Measurements from ENCODE around the gene LAIR1.
A peak's percentile ranks its signal among the peaks of the same experiment; 100 is the strongest.
"Not testable (repeated sequence)": the region's sequence is repeated elsewhere in the genome, so short reads cannot be mapped to it uniquely, and the experiment has no call there.

LAIR1 gene

GRCh38 chr19:54337858-54338230 is 26.9 kb downstream of the LAIR1 start:
- no peaks in the 10 kb centered on the region for H3K4me1 Mint-ChIP-seq
- no peak overlapping the region for H3K27ac Mint-ChIP-seq
- no peaks in the 10 kb centered on the region for H3K9me3 Mint-ChIP-seq
- no peak for ATAC-seq
- no peaks in the 10 kb centered on the region for H3K36me3 Mint-ChIP-seq
- no peak overlapping the region for H3K4me3 Mint-ChIP-seq
- DNase-seq (ENCODE audit: low spot score in 2 of 2) = no peak

GRCh38 chr19:54336893-54337857 is 27.6 kb downstream of the LAIR1 start:
- Mint-ChIP-seq H3K4me1 (no peaks in the 10 kb centered on the region), H3K27ac (no peak overlapping the region)

GRCh38 chr19:54335979-54336892 is 28.5 kb downstream of the LAIR1 start:
- Mint-ChIP-seq H3K4me3 (no peak overlapping the region), H3K27ac (no peak overlapping the region), H3K36me3 (no peaks in the 10 kb centered on the region), H3K9me3 (no peaks in the 10 kb centered on the region), H3K4me1 (no peaks in the 10 kb centered on the region)
- no peak for DNase-seq (ENCODE audit: low spot score in 2 of 2)
- no peak for ATAC-seq

More at GRCh38 chr19:54336893-54337857, 27.6 kb downstream of the LAIR1 start:
- no peak overlapping the region for H3K4me3 Mint-ChIP-seq
- no peaks in the 10 kb centered on the region for H3K36me3 Mint-ChIP-seq
- no peak for ATAC-seq
- DNase-seq (ENCODE audit: low spot score in 2 of 2) = no peak
- H3K9me3 Mint-ChIP-seq = no peaks in the 10 kb centered on the region

- no peak overlapping the region for H3K27ac Mint-ChIP-seq
- no peaks in the 10 kb centered on the region for H3K36me3 Mint-ChIP-seq
- DNase-seq (ENCODE audit: low spot score in 2 of 2) (no peak), ATAC-seq (no peak)
- H3K4me1 Mint-ChIP-seq = no peaks in the 10 kb centered on the region
- H3K4me3 Mint-ChIP-seq = no peak overlapping the region
- no peaks in the 10 kb centered on the region for H3K9me3 Mint-ChIP-seq
Measured at GRCh38 chr19:54335164-54335563, 29.6 kb downstream of the LAIR1 start.

- DNase-seq (ENCODE audit: low spot score in 2 of 2) (no peak), ATAC-seq (no peak)
- Mint-ChIP-seq H3K36me3 (no peaks in the 10 kb centered on the region), H3K4me1 (no peaks in the 10 kb centered on the region), H3K9me3 (no peaks in the 10 kb centered on the region), H3K27ac (no peak overlapping the region), H3K4me3 (no peak overlapping the region)
Measured at GRCh38 chr19:54333586-54334298, 31.0 kb downstream of the LAIR1 start.

- peaks cover 5% of the 10 kb centered on the region for H3K4me1 Mint-ChIP-seq
- H3K36me3 Mint-ChIP-seq = no peaks in the 10 kb centered on the region
- ATAC-seq = peak; percentile 24
- DNase-seq (ENCODE audit: low spot score in 2 of 2) = no peak
- H3K4me3 Mint-ChIP-seq = no peak overlapping the region
- no peaks in the 10 kb centered on the region for H3K9me3 Mint-ChIP-seq
- no peak overlapping the region for H3K27ac Mint-ChIP-seq
Measured at GRCh38 chr19:54332149-54332548, 32.6 kb downstream of the LAIR1 start.

GRCh38 chr19:54331626-54332025 is 33.1 kb downstream of the LAIR1 start:
- Mint-ChIP-seq H3K27ac (no peak overlapping the region), H3K36me3 (no peaks in the 10 kb centered on the region), H3K9me3 (no peaks in the 10 kb centered on the region), H3K4me1 (peaks cover 7% of the 10 kb centered on the region), H3K4me3 (no peak overlapping the region)
- DNase-seq (ENCODE audit: low spot score in 2 of 2) = no peak
- no peak for ATAC-seq

- no peak for ATAC-seq
- Mint-ChIP-seq H3K4me3 (no peak overlapping the region), H3K27ac (peak overlapping the region; percentile 40), H3K9me3 (no peaks in the 10 kb centered on the region), H3K4me1 (peaks cover 7% of the 10 kb centered on the region), H3K36me3 (no peaks in the 10 kb centered on the region)
- no peak for DNase-seq (ENCODE audit: low spot score in 2 of 2)
Measured at GRCh38 chr19:54329476-54330165, 35.1 kb downstream of the LAIR1 start.

GRCh38 chr19:54328781-54329180 is 36.0 kb downstream of the LAIR1 start:
- not testable (repeated sequence) for DNase-seq (ENCODE audit: low spot score in 2 of 2); H3K4me3 Mint-ChIP-seq; H3K4me1 Mint-ChIP-seq; ATAC-seq; H3K9me3 Mint-ChIP-seq; H3K36me3 Mint-ChIP-seq; H3K27ac Mint-ChIP-seq

- Mint-ChIP-seq H3K36me3 (no peaks in the 10 kb centered on the region), H3K4me3 (no peak overlapping the region), H3K9me3 (no peaks in the 10 kb centered on the region), H3K27ac (no peak overlapping the region), H3K4me1 (peaks cover 7% of the 10 kb centered on the region)
- ATAC-seq (no peak), DNase-seq (ENCODE audit: low spot score in 2 of 2) (no peak)
Measured at GRCh38 chr19:54325631-54326030, 39.1 kb downstream of the LAIR1 start.

- Mint-ChIP-seq H3K4me1 (peaks cover 7% of the 10 kb centered on the region), H3K36me3 (no peaks in the 10 kb centered on the region), H3K4me3 (no peak overlapping the region), H3K9me3 (no peaks in the 10 kb centered on the region), H3K27ac (no peak overlapping the region)
- peak; percentile 55 for ATAC-seq
- DNase-seq (ENCODE audit: low spot score in 2 of 2) = peak; percentile 34 to 75
Measured at GRCh38 chr19:54325194-54325621, 39.5 kb downstream of the LAIR1 start.

- Mint-ChIP-seq H3K9me3 (no peaks in the 10 kb centered on the region), H3K4me1 (peaks cover 7% of the 10 kb centered on the region), H3K4me3 (no peak overlapping the region), H3K27ac (no peak overlapping the region), H3K36me3 (no peaks in the 10 kb centered on the region)
- no peak for DNase-seq (ENCODE audit: low spot score in 2 of 2)
- ATAC-seq = no peak
Measured at GRCh38 chr19:54324071-54324470, 40.7 kb downstream of the LAIR1 start.

GRCh38 chr19:54322934-54323333 is 41.8 kb downstream of the LAIR1 start:
- not testable (repeated sequence) for H3K27ac Mint-ChIP-seq; DNase-seq (ENCODE audit: low spot score in 2 of 2); H3K9me3 Mint-ChIP-seq; ATAC-seq; H3K36me3 Mint-ChIP-seq; H3K4me1 Mint-ChIP-seq; H3K4me3 Mint-ChIP-seq

- not testable (repeated sequence) for H3K4me3 Mint-ChIP-seq; H3K36me3 Mint-ChIP-seq; H3K27ac Mint-ChIP-seq; DNase-seq (ENCODE audit: low spot score in 2 of 2); H3K4me1 Mint-ChIP-seq; H3K9me3 Mint-ChIP-seq; ATAC-seq
Measured at GRCh38 chr19:54322295-54322694, 42.4 kb downstream of the LAIR1 start.

All from stimulated activated effector memory CD8-positive, alpha-beta T cell treated with anti-CD3 and anti-CD28 coated beads, Interleukin-12 subunit alpha, Interleukin-12 subunit beta, amount 100 ng/mL, for 72 hours (primary cell).